ENCODE data around the gene S1PR4. TPM values are rescaled to one million over a fixed set of nuclear protein-coding genes. Genes with fewer than 3 reads are reported as not detected.

Gene S1PR4
- total and polyA plus RNA-seq, 9 of the 15 experiments (the other 6 are each of a cell fraction or from before 2014, with no cell fraction given) = 0.27 TPM; not detected in 8

GRCh38 chr19:3150739-3151329, 27.7 kb upstream of the S1PR4 start:
- Histone ChIP-seq H4K20me1 (replicated peaks; ENCODE audit: control insufficient read depth, insufficient read depth, low read length) (no peaks in the 10 kb centered on the region), H3K4me1 (replicated peaks in 1 of 2; ENCODE audit: control insufficient read depth in 2 of 2, insufficient read depth in 2 of 2, low read length in 2 of 2) (peaks cover 6 to 37% of the 10 kb centered on the region in 2 experiments), H2AFZ (ENCODE audit: low read depth, low read length) (peak overlapping the region; percentile 11), H3K4me2 (ENCODE audit: insufficient read depth, low read length) (no peak overlapping the region), H3K36me3 (ENCODE audit: control insufficient read depth, insufficient read depth, low read length) (no peaks in the 10 kb centered on the region), H3K4me3 (no peak overlapping the region), H3K27ac (ENCODE audit: extremely low read depth, low read depth, low read length) (no peak overlapping the region), H3K9me3 (replicated peaks; ENCODE audit: control insufficient read depth, insufficient read depth, low read depth, low read length) (no peaks in the 10 kb centered on the region), H3K27me3 (ENCODE audit: control insufficient read depth in 2 of 2, insufficient read depth in 2 of 2, low read length in 2 of 2) (no peaks in the 10 kb centered on the region; a peak in 1 of 5 replicates), H3K79me2 (ENCODE audit: control insufficient read depth, insufficient read depth, low read length) (peaks cover 4% of the 10 kb centered on the region; the same call in 1 of the 3 replicates), H3K9me1 (ENCODE audit: control insufficient read depth, insufficient read depth, low read length) (no peaks in the 10 kb centered on the region), H3K9ac (ENCODE audit: insufficient read depth in 1 of 2, low read depth in 2 of 2, low read length in 2 of 2) (peak overlapping the region in 1 of 2 experiments; percentile 73; a peak in 1 of 4 replicates)
- 65% methylated on average over 5 of the region's 5 CpGs for WGBS (ENCODE audit: insufficient coverage, low coverage, missing lambda C conversion rate)
- in situ Hi-C loops (cut with MboI) = no loop called here
- intact Hi-C loops (cut with micrococcal nuclease) = no loop called here
- no peak for DNase-seq (ENCODE audit: extremely low read depth in 1 of 4, low spot score in 3 of 4)
- ChIA-PET POLR2A (interaction anchor here (0.7 kb wide), 1 partner anchor 675 kb away, joined by 4 read pairs; no protein-coding TSS in a partner anchor), CTCF (ENCODE audit: low intra/inter-chr PET ratio) (no interaction called here)
- ATAC-seq = no peak
- FAIRE-seq = no peak
- no TSS peak for BruUV-seq (replicated peaks)
- TF ChIP-seq GABPA (tag; conservative IDR thresholded peaks at IDR 0.05; ENCODE audit: low read depth) = peak; percentile 41; the same call in 1 of the 2 replicates
- TF ChIP-seq NCOA1 (IDR thresholded peaks at IDR 0.05; ENCODE audit: low read depth) = peak; percentile 26; the same call in 1 of the 2 replicates
- TF ChIP-seq ZBTB11 (CRISPR knock-in tag; IDR thresholded peaks at IDR 0.05) = peak in 2 of 3 experiments; percentile 71 to 94; a peak in 4 of 6 replicates
- TF ChIP-seq SRF (CRISPR knock-in tag; IDR thresholded peaks at IDR 0.05) = no peak
- peak in 1 of 2 experiments; percentile 67; a peak in 2 of 4 replicates for TF ChIP-seq TRIM24 (IDR thresholded peaks at IDR 0.05)
- TF ChIP-seq ZBTB40 (IDR thresholded peaks at IDR 0.05) = peak; percentile 66
- no peak for TF ChIP-seq ZBTB40 (CRISPR knock-in tag; IDR thresholded peaks at IDR 0.05)
- peak; percentile 42; the same call in 1 of the 2 replicates for TF ChIP-seq GABPB1 (CRISPR knock-in tag; IDR thresholded peaks at IDR 0.05)
- TF ChIP-seq BHLHE40 (IDR thresholded peaks at IDR 0.05; ENCODE audit: low read length) = no peak

Data from K562 (cell line).